Stimulated activated CD8-positive, alpha-beta memory T cell treated with anti-CD3 and anti-CD28 coated beads, Interleukin-4, amount 100 ng/mL, for 4 hours (primary cell): ENCODE results near the gene VCP.

Source experiments
- DNase-seq, 2 donors: peaks; one replicate each; pipeline ENCODE4 v3.0.0-alpha.2; 2020; ENCODE audit warnings: low read depth in 2 of 2, low spot score in 1 of 2

VCP gene

DNA sequence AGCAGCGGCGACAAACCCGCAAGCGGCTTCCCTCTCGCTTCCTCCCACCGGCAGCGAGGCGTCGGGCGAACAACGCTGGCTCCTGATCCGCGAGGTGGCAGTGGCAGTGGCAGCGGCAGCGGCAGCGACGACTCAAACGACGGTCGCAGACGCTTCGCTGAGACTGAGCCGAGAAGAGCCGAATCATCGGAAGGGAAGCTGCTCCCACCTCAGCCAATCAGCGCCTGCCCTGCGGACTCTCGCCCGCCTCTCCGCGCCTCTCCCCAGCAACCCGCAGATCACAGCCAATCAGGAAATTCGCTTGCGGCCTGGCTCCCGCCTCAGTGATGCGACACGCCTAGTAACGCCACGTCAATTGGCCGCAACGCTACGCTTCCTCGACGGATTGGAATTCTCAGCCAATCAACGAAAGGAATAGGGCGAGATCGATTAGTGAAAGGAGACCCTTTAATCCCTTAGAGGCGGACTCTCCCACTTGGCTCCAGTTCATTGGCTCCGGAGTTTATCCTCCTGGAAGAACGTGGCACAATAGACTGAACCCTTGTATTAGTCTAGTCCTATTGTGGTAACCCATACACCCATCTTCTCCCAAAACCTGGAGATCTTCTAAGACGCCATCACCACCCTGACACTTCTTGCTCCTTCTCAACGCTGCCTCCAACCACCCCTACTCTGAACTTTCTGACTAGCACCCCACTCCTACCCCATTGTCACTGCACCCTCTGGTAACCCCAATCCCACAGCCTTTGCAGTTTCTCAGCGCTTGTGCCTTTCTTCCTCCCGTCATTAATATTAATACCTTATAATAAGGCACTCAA lies at the start of gene VCP:
TSS of gene VCP (minus strand) at position 165 of the 818 bp plus-strand sequence. CDS start 272 bp downstream, outside the sequence.
- DNase-seq: peak; percentile 88 to 95

DNA sequence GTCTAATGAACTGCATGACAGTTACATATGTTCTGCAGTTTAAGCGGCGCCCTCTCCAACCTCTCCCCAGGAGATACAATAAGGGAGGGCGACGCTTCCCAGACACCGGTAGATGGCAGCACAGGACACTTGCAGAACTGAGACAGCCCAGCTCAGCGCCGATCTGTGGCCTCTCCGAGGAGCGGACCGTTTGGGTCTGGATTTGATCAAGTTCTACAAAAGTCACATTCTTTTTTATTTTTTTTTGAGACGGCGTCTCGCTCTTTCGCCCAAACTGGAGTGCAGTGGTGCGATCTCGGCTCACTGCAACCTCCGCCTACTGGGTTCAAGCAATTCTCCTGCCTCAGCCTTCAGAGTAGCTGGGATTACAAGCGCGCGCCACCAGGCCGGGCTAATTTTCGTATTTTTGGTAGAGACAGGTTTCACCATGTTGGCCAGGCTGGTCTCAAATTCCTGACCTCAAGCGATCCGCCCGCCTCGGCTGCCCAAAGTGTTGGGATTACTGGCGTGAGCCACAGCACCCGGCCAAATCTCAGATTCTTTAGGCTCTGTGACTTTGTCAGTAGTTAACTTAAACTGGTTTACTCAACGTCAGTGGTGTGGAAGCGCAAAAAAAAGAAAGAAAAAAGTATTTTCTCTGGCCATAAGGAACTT lies 44.6 kb upstream of the VCP start:
- DNase-seq: peak; percentile 70 to 71

DNA sequence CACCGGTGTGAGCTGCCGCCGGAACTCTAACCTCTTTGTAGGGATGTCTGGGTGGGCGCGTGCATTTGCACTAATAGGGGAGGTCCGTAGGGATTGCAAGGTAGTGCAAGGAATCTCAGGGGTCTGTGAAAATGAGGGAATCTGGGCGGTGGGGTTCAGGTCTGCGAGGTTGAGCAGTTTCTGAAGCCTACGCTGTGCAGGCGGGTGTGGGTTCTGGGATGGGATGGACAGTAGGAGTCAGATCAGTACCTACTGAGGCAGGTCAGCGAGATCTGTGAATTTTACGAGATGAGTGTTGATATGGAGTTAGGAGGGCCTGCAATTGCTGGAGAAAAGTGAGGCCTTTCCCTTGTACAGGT lies 44.1 kb upstream of the VCP start:
- no peak for DNase-seq

DNA sequence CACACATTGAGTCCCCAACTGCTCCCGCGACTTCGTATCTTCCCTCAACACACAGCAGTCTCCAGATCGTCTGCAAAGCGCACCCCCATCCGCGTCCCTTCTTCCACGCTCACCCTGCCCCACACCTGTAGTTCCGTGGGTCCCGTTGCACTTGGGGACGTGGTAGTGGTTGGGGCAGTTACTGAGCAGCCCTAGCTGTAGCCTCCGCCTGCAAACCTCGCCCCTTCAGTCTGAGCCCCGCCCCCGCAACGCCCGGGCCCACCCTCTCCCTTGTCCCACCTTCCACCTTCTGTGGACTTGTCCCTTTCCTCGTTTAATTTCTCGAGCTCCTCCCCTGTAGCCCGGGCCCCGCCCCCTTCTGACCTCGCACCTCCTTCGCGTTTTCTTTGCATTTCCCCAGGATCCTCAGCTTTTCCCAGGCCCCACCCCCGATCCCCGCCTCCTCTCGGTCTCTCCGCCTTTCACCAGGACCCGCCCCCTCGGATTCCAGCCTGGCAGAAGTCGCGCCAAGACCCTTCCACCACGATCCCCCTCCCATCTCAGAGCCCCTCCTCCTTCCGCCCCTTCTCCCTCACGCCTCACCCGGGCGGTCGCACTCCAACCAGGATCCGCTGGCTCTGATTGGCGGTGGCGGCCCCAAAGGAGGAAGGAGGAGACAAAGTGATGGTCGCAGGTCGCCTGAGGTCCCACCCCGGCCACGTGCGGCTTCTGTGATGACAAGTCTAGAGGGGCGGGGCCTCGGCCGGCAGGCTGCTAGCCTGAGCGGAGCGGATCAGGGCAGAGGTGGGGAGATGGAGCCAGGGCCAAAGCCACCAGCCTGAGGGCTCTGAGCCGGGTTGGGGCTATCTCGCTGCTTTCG lies 43.5 kb upstream of the VCP start, which contains the start of gene ATOSB:
TSS of gene ATOSB (minus strand) at position 183 of the 859 bp plus-strand sequence. CDS start 7,588 bp downstream, outside the sequence.
- DNase-seq: peak; percentile 66 to 86

DNA sequence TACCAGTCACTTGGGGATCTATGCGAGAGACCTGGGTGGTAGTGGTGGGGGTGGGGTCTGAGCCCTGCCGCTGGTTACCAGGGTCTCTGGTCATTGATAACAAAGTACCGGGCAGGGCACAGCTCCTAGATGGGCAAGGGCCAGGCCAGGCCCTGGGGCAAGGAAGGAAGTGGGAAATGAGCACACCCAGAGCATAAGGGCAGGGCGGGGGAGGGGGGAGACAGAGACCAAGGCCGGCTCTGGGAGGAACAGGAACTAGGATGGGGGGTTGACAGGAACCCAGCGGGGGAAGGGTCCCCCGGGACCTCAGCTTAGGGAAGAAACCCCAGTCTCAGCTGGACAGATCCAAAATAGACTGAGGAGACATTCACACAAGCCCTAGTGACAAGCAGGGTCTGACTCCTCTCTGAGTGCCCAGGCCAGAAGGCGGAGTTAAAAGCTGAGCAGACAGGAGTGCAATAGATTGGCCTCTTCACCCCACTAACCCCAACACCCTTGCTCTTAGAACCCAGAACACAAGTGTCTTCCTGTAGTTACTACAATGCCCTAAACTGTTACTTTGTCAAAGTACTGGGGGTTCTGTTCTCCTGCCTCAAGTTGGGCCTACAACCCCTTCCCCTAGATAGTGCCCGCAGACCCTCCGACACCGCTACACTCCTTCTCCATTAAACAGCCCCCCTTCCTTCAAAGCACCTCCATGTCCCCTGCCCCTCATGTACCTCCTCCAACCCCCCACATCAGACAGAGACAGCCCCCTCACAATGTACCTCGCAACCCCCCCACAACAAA lies 42.6 kb upstream of the VCP start:
- no peak for DNase-seq

DNA sequence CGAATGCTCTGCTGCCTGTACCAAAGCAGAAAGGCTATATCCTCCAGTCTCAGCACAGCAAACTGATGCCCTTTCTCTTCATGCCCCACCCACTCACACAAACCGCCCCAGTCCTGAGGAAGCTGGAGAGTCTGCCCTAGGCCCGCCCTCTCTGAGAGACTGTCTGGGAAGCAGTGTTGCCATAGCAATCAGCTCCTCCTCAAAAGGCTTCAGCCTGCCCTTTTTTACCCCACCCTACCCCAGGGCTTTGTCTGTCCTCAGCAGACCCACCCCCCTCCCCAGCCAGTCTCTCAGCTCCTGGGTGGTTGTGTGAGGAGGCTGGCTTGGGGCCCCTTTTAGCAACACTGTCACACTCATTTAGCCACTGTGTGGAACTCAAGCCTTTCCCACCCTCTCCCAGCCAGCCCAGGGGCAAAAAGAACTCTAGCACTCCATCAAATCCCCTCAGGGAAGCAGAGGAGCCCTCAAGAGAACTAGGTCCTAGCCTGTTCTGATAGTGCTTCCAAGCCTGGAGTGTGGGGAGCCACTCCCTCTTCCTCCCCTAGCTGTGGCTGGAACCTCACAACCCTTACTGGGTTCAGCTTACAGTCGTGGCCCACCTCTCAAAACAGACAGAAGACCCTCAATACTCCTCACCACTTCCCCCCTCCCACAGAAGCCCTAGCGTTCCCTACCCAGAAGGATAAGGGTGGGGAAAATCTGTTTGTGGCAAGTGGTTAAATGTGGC lies 41.9 kb upstream of the VCP start:
- DNase-seq: peak in 1 of 2 donors; percentile 40

DNA sequence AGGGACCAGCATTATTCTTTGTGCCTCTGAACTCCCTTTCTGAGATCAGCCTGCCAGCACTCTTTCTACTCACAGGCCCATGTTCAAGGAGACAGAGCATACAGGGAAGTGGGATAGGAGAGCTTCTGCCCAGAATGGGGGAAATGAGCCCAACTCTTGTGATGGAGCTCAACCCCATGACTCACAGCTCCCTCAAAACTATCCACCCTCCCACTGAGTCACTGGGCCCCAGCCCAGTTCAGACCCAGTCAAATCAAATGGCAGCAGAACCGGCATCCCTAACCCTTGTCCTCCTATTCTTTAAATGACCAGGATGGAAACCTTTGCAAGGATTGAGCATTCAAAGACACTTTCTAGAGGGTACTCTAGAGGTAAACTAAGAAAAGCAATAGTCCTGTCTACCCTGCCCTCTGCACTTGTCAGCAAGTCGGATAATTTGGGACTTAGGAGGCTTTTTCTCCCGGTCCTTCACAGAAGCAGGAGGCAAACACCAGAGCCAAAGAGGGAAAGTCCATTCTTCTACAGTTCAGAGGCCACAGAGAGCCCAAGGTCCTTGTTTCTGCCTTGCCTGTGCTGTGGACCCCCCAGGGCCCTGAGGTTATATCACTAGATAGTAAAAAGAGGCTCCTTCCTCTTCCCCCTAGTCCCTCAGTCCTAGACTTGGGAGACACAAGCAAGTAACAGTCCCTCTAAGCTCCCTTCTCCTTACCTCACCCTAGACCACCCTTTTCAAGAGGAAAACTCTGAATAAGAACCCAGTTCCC lies 40.0 kb upstream of the VCP start:
- DNase-seq: no peak

DNA sequence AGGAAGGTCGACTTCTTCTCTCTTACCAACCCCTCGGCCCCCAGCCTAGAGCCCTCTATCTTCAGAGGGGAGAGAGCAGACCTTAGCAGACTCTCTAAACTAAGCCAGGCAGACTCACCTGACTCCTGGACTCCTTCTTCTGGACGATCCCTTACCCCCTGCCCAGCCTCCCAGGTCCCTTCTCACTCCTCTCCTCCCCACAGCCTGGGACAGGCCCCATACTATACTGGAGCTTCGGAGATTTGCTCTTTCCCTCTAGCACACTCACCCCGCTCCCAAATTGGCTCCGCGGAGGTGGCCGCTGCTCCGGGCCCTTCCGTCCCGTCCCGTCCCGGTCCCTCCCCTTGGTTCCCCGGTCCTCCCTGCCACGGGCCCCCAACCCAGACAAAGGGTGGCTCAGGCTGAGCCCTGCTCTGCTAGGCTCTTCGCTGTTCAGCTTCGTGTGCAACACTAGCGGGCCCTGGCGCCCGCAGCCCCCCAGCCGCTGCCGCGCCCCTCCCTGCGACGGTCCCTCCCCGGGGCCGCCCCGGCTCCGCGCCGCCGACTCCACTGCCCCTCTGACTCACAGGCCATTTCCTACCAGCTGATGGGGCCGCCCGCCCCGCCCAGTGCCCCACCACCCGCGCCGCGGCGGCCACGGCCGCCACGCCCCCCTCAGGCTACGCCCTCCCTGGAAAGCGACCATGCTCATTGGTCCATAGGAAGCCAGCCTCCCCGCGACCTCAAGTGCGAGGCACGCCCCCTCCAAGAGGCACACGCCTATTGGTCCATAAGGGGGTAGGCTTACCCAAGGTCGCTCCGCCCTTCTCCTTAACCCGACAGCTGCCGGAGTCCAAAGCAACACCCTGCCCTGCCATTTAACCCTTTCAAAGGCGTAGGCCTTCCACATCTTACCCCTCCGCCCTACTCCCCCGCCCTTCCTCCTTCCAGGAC lies 38.8 kb upstream of the VCP start:
- DNase-seq: peak; percentile 87 to 92

DNA sequence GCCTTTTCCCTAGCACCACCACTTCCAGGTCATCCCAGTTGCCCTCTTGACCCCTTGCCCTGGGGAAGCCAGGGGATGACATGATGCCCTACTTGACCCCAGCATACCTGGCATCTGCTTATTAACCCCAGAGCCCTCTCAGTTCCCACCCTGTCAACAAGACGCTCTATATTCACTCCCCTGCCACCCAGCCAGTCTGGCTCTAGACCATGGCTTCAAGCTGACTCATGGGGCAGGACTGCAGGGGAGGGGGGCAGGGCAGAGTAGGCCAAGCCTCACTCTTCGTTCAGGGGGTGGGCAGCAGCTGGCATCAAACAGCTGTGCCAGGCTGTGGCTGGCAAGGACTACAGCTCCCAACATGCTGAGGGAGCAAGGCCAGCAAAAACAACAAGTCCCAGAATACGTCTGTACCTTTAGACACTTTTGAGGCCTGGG lies 37.9 kb upstream of the VCP start:
- no peak for DNase-seq

DNA sequence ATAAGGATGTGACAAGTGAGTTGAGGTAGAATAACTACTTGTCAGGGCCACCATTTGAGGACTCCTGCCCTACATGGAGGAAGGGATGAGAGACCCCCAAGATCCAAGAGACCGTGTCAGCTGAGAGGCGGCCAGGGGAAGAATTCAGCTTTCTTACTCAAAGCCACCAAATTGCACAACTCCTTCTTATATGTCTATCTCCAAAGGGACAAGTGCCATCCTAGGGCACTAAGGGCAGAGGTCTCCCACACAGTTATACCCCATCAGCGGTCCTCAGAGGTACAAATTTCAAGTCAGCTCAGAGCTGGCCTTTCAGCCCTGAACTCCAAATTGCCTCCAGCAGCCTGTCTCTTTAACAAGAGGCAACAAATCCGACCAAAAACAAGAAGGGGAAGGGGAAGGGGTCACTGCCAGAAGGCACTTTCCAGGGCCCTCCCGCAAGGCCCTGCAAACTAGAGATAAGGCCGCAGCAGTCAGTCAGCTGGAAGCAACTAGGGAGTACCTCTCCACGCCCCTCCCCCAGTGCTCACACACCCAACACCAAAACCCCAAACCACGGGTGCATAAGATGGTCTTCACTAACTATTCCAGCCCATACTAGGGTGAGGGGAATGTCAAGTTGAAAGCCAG lies 36.6 kb upstream of the VCP start:
- DNase-seq: no peak

DNA sequence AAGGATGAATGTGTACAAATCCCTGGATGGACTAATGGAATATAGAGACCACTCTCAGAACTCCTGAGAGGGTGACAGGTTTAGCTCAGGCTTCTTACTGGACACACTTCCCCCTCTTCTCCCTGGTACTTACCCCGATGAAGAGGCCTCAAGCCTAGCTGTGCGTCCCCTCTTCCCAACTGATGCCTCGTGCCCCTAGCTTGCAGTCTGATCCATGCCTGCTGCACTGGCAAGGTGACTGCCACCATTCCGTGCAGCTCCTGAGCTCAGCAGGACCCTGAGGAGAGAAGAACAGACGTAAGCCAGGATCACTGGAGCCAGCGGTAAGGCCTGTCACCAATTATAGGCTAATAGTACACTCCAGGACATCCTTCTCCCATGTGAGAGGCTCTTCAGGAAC lies 36.0 kb upstream of the VCP start:
- no peak for DNase-seq

DNA sequence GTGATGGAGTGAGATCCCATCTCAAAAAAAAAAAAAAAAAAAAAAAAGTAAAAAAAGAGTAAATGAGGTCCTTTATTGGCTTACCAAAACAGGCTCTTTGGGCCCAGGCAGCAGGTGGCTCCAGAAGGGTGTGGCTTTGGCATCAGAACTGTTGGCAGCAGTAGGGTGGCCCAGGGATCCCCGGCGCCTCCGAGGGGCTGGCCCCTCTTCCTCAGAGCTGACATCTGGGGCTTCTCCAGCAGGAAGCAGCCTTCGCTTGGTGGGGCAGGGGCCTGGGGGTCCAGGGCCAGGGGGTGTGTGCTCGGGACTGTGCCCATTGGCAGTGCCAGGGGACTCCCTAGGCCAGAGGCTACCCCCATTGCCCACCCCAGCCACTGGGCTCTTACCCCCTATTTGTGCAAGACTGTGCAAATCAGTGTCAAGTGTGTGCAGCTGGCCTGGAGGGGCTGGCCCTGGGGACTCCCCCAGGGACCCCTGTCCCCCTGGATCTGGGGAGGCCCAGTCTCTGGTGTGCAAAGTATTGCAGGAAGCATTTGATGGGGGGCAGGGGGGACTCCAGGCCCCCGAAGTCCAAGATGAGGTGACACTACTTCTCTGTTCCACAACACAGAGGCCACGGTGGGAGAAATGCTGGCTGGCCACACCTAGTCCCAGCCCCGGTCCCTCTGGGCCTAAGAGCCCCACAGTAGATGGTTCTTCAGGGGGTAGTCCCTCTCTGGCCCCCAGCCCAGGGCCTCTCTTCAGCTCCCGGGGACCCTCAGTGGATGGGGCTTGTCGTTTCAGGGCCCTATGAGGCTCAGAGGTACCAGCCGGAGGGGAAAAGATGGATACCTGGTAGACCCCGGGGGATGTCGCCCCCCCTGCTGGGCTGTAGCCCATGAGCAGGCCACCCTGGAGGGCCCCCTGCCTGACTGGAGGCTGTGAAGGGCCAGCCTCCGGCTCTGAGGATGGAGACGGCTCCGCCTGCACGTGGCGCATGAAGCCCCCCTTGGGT lies 35.2 kb upstream of the VCP start:
- DNase-seq: no peak

DNA sequence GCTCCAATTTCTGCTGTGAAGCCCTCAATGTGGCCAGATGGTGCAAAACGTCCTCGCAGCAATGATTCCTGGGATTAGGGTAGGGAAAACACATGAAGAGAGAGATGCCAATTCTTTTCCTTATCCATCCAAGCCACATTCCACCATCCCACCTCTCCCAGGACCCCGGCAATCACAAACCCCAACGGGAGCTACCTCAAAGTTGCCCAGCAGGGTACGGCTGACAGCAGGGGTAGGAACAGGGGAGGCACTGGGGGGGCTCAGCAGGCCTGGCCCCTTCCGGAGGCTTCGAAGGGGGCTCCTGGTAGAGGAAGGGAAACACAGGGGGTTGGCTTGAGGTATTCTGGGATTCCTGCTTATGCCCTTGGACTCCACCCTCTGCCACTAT lies 33.9 kb upstream of the VCP start:
- DNase-seq: no peak

DNA sequence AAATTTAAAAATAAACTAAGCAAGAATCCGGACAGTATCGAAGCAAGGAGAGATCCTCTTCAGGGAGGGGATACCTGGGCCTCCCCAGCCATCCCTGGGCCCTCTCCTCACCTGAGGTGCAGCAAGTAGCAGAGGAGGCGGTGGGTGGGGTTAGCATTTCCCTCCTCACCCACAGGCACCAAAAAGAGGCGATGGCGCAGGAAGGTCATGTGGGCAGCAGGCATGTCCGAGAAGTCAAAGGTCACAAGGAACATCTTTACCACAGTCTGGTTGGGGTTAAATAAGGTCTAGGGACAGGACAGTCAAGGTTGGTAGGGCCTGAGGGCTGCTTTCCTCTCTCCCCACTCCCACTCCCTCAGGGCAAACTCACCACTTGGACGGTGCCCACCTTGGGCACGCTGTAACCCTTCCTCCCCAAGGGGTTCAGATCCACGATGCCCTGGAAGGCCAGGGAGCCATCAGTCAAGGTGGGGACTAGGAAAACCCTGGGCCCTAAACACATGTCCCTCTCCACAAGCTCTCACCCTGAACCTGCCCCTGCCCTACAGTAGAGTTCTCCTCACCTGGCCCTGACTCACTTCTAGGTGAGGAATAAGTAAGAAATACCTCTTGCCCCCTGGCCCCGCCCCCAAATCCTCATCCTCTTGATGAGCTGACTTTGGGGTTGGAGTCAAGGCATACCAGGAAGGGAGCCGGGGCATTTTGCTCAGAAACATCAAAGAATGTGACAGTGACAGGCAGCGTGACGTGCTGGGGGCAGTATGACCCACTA lies 33.3 kb upstream of the VCP start:
- DNase-seq: no peak

DNA sequence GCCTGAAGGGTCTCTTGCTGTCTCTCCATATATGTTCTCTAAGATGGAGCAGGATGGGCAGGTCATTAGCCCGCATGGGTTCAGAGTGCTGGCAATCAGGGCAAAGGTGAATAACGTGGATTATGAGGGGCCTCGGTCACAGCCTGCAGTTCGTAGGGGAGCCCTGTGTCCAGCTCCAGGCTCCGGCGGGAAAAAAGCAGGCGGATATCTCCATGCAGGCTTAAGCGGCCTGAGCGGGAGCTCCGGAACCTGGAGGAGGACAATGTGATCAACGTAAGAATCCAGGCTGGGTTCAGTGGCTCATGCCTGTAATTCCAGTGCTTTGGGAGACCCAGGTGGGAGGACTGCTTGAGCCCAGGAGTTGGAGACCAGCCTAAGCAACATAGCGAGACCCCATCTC lies 32.7 kb upstream of the VCP start:
- no peak for DNase-seq

DNA sequence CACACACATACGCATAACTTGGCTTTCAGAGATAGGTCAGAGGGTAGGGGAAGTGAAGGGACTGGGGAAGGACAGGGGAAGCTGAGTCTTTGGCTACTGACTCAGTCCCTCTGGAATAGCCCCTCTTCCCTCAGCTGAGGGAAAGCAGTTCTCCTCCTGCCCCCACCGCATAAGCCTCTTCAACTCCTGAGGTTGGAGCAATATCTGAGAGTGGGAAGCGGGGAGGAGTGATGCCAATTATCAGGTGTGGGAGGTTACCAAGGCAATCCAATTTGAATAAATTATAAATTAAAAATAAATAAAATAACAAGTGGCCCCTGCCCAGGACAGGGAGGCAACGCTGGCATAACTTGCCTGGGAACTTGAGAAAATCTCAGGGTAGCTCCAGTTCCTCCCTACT lies 32.2 kb upstream of the VCP start:
- no peak for DNase-seq
